GM23248 (cell line): ENCODE data around the gene DCUN1D2. TPM values are rescaled to one million over a fixed set of nuclear protein-coding genes. Genes with fewer than 3 reads are reported as not detected.

Source experiments
- DNase-seq: peaks from one replicate; pipeline ENCODE4 v3.0.0-alpha.2; 2015
- H2AFZ ChIP-seq: fragments of 200-600 bp; sonication (generic); 2 replicates; pipeline ENCODE4 v1.6.1; 2016; ENCODE audit warnings: antibody characterized with exemption
- H3F3A ChIP-seq: fragments of 200-600 bp; sonication (generic); 2 replicates; pipeline ENCODE4 v1.6.1; 2016; ENCODE audit warnings: mild to moderate bottlenecking, antibody characterized with exemption, mixed run types; ENCODE audit not compliant: insufficient read depth
- H3K27ac ChIP-seq: fragments of 200-600 bp; sonication (generic); 2 replicates; pipeline ENCODE4 v1.5.1; 2016; ENCODE audit warnings: mild to moderate bottlenecking
- H3K27me3 ChIP-seq: fragments of 200-600 bp; sonication (generic); replicated peaks from 2 replicates; pipeline ENCODE4 v1.6.1; 2016; ENCODE audit warnings: mild to moderate bottlenecking; ENCODE audit not compliant: insufficient read depth
- H3K36me3 ChIP-seq: fragments of 200-600 bp; sonication (generic); 2 replicates; pipeline ENCODE4 v1.6.1; 2016; ENCODE audit warnings: low read depth, mild to moderate bottlenecking
- H3K4me1 ChIP-seq: fragments of 200-600 bp; sonication (generic); 2 replicates; pipeline ENCODE4 v1.6.1; 2016; ENCODE audit warnings: mild to moderate bottlenecking; ENCODE audit not compliant: insufficient read depth
- H3K4me2 ChIP-seq: fragments of 200-600 bp; sonication (generic); one replicate; pipeline ENCODE4 v1.6.1; 2016; ENCODE audit warnings: mild to moderate bottlenecking; ENCODE audit not compliant: unreplicated experiment
- H3K4me3 ChIP-seq: fragments of 200-600 bp; sonication (generic); 2 replicates; pipeline ENCODE4 v1.5.1; 2016; ENCODE audit warnings: mild to moderate bottlenecking
- H3K79me2 ChIP-seq: fragments of 200-600 bp; sonication (generic); 2 replicates; pipeline ENCODE4 v1.6.1; 2016; ENCODE audit warnings: mild to moderate bottlenecking; ENCODE audit not compliant: insufficient read depth
- H3K9ac ChIP-seq: fragments of 200-600 bp; sonication (generic); 2 replicates; pipeline ENCODE4 v1.6.1; 2016; ENCODE audit warnings: mild to moderate bottlenecking
- H3K9me2 ChIP-seq: fragments of 200-600 bp; sonication (generic); 2 replicates; pipeline ENCODE4 v1.6.1; 2016; ENCODE audit warnings: mixed run types, mild to moderate bottlenecking, moderate library complexity; ENCODE audit not compliant: insufficient read depth
- H3K9me3 ChIP-seq: fragments of 200-600 bp; sonication (generic); one replicate; pipeline ENCODE4 v1.6.1; 2017; ENCODE audit warnings: low read depth
- H4K20me1 ChIP-seq: fragments of 200-600 bp; sonication (generic); 2 replicates; pipeline ENCODE4 v1.6.0; 2016; ENCODE audit not compliant: insufficient read depth
- EZH2 ChIP-seq: fragments of 200-600 bp; sonication (generic); IDR thresholded peaks from 2 replicates; pipeline ENCODE4 v1.6.1; 2018; ENCODE audit warnings: antibody characterized with exemption, mild to moderate bottlenecking; ENCODE audit not compliant: insufficient read depth, poor library complexity, severe bottlenecking
- EZH2phosphoT487 ChIP-seq: fragments of 200-600 bp; sonication (generic); IDR thresholded peaks from 2 replicates; pipeline ENCODE4 v1.6.1; 2018; ENCODE audit warnings: antibody characterized with exemption, moderate library complexity, mild to moderate bottlenecking, low read depth; ENCODE audit not compliant: insufficient read depth
- WGBS, 2 experiments: methylation state at CpG; one replicate each; pipeline ENCODE4 v1.1.6; 2015 to 2017; ENCODE audit warnings: low lambda C conversion rate in 2 of 2, low coverage in 1 of 2; ENCODE audit errors: missing lambda C conversion rate in 2 of 2; 5-methylcytosine and 5-hydroxymethylcytosine counted together
- in situ Hi-C: fragments of 300-500 bp; cut with MboI; formaldehyde crosslinking; loops from 2 replicates; pipeline ENCODE4 v1.15.0; 2020
- polyA plus RNA-seq: library from polyadenylated mRNA; unstranded; fragments of >200 nt; fragmentation: Nextera tagmentation; extraction: Ambion mirVana; gene quantifications from 2 replicates; pipeline ENCODE4 v1.2.1, GENCODE V29; 2016
- total RNA-seq: library from RNA; depleted of rRNA; stranded (reverse); fragments of >200 nt; shearing (Covaris generic); gene quantifications from 2 replicates; pipeline ENCODE4 v1.2.3, GENCODE V29; 2014

Gene DCUN1D2
- total and polyA plus RNA-seq, 2 experiments from 2014 or later = 7.2 to 9.9 TPM

DNA sequence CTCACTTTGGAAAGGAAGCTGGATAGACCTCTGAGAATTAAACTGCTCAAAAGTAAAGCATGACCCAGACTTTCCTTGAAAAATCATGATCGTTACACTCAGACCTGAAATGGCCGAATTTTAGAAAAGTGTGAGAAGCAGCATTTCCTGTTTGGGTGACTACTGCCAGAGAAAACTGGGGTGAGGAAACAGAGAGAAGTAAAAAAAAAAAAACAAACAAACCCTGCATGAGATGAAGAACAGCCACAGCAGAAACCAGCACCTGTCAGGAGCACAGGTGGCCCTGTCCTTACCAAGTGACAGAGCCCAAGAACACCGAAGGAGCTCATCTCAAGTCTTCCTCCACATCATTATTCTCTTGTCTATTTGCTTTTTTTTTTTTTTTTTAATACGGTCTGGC is 25.2 kb downstream of the DCUN1D2 start:
- Histone ChIP-seq H3K4me2 (no peak overlapping the region), H3K9me2 (no peaks in the 10 kb centered on the region), H4K20me1 (no peaks in the 10 kb centered on the region), H3K4me1 (no peaks in the 10 kb centered on the region), H3K79me2 (peaks cover 21% of the 10 kb centered on the region), H3K27me3 (no peaks in the 10 kb centered on the region), H3K9me3 (no peaks in the 10 kb centered on the region), H3K27ac (no peak overlapping the region), H3K4me3 (no peak overlapping the region), H3K36me3 (peaks cover 28% of the 10 kb centered on the region; the same call in 1 of the 2 replicates), H3K9ac (no peak overlapping the region), H3F3A (no peaks in the 10 kb centered on the region; the same call in 1 of the 2 replicates), H2AFZ (no peak overlapping the region)
- TF ChIP-seq EZH2 = no peak
- no peak for TF ChIP-seq EZH2phosphoT487
- in situ Hi-C loops = no loop called here
- DNase-seq = no peak
- WGBS, 2 experiments = 93 to 100% methylated on average over 3 to 4 of the region's 4 CpGs

DNA sequence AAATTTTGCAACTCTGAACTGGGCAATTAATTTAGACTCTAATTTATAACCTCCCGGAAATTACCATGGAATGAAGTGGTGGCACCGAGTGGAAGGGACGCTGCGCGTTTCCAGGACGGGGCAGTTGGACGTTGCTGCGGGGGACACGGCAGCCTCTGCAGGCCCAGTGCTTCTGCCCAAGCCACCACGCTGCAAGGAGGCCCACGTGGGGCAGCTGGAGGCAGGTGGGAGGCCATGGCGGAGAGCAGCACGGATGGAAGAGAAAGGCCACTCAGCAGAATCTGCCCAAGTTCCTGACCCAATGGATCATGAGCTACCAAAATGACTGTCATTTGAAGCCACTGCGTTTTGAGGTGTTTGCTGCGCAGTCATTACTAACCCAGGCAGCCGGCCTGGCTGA is 26.0 kb downstream of the DCUN1D2 start:
- Histone ChIP-seq H3K27me3 (no peaks in the 10 kb centered on the region), H3K27ac (no peak overlapping the region), H3K9ac (no peak overlapping the region), H3K4me3 (no peak overlapping the region), H3K4me1 (no peaks in the 10 kb centered on the region), H3K79me2 (peaks cover 13% of the 10 kb centered on the region; the same call in 1 of the 2 replicates), H3K9me3 (no peaks in the 10 kb centered on the region), H2AFZ (no peak overlapping the region), H3K36me3 (peaks cover 31% of the 10 kb centered on the region; the same call in 1 of the 2 replicates), H3K9me2 (no peaks in the 10 kb centered on the region), H3F3A (no peaks in the 10 kb centered on the region; the same call in 1 of the 2 replicates), H3K4me2 (no peak overlapping the region), H4K20me1 (no peaks in the 10 kb centered on the region)
- in situ Hi-C loops = no loop called here
- DNase-seq = no peak
- no peak for TF ChIP-seq EZH2
- TF ChIP-seq EZH2phosphoT487 = no peak
- WGBS, 2 experiments = 96 to 97% methylated on average over 16 of the region's 16 CpGs

DNA sequence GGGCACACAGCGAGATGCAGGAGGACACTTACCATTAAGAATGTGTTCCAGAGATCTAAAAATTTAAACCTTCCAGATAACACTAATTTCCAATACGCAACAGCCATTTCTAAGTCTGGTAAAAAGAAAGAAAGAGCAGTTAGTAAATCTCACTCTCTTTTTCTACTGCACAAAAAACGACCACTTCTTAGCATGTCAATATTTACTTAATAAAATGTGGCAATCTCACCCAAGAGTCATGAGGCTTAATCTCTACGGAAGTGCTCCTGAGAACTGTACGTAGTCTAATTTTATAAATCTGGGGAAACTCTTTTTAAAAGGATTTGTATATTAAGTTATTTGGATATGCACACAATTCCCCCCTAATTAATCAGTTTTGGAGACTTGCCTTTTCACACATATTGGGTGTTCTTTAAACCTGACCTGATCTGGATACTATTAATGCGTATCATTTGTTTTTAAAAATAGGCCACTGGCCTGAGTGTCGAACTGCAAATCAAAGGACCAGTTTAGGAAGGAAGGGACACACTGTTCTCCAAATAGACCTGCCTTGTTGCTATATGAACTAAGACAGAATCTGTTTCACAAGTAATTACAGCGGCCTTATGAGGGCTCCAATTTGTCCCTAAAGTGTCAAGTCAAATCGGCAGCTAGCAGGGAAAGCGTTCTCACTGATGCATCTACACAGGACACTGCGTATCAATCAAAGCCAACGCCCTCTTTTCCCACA is 29.3 kb downstream of the DCUN1D2 start:
- 97 to 98% methylated on average over 12 of the region's 12 CpGs for WGBS, 2 experiments
- Histone ChIP-seq H3K36me3 (peaks cover 29% of the 10 kb centered on the region; the same call in 1 of the 2 replicates), H3K27me3 (no peaks in the 10 kb centered on the region), H3K4me1 (no peaks in the 10 kb centered on the region), H3K9ac (no peak overlapping the region), H3K4me3 (no peak overlapping the region), H3K27ac (no peak overlapping the region), H3K9me3 (no peaks in the 10 kb centered on the region), H3F3A (no peaks in the 10 kb centered on the region; the same call in 1 of the 2 replicates), H2AFZ (no peak overlapping the region), H4K20me1 (no peaks in the 10 kb centered on the region), H3K79me2 (no peaks in the 10 kb centered on the region), H3K9me2 (no peaks in the 10 kb centered on the region), H3K4me2 (no peak overlapping the region)
- in situ Hi-C loops = no loop called here
- DNase-seq = no peak
- no peak for TF ChIP-seq EZH2phosphoT487
- no peak for TF ChIP-seq EZH2

DNA sequence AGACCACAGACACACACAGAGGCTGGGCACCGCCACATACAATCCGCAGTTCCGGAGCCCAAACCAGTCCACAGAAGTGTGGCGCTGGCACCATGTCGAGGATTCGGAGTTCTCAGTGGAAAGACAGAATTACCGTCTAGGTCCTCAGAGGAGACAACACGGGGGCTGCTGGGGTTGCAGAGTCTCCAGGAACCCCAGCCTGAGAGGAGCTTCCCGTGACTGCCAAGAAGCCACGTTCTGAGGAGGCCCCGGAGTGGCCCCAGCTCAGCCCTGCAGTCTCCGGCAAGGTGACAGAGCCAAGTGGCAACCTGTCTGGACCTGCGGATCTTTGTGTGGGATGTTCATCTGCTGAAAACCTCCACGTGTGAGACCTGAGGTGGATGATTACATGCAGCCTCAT is 29.9 kb downstream of the DCUN1D2 start:
- TF ChIP-seq EZH2 (no peak), EZH2phosphoT487 (no peak)
- no peaks in the 10 kb centered on the region for H3K9me2 ChIP-seq
- H3K27ac ChIP-seq = no peak overlapping the region
- no peaks in the 10 kb centered on the region for H4K20me1 ChIP-seq
- in situ Hi-C loops = no loop called here
- no peaks in the 10 kb centered on the region for H3K79me2 ChIP-seq
- no peak overlapping the region for H2AFZ ChIP-seq
- WGBS, 2 experiments = 94 to 96% methylated on average over 14 of the region's 14 CpGs
- DNase-seq = no peak
- no peak overlapping the region for H3K9ac ChIP-seq
- no peaks in the 10 kb centered on the region for H3K9me3 ChIP-seq
- no peak overlapping the region for H3K4me2 ChIP-seq
- H3K4me3 ChIP-seq = no peak overlapping the region
- H3F3A ChIP-seq = no peaks in the 10 kb centered on the region; the same call in 1 of the 2 replicates
- peaks cover 31% of the 10 kb centered on the region; the same call in 1 of the 2 replicates for H3K36me3 ChIP-seq
- H3K27me3 ChIP-seq = no peaks in the 10 kb centered on the region
- H3K4me1 ChIP-seq = no peaks in the 10 kb centered on the region
